ENCODE results near the gene RAP1A. TPM values are rescaled to one million over a fixed set of nuclear protein-coding genes. Genes with fewer than 3 reads are reported as not detected.
"Not testable (repeated sequence)": the region's sequence is repeated elsewhere in the genome, so short reads cannot be mapped to it uniquely, and the experiment has no call there.

RAP1A gene
- total RNA-seq, 1 experiment from 2014 or later = 13.2 TPM

GRCh38 chr1:111660204-111661150 lies 40.9 kb downstream of the RAP1A start:
- no peak for DNase-seq (ENCODE audit: extremely low read depth, low read depth)

- no peak for DNase-seq (ENCODE audit: extremely low read depth, low read depth)
These were observed 45.1 kb downstream of the RAP1A start for GRCh38 chr1:111664652-111665051.

DNA sequence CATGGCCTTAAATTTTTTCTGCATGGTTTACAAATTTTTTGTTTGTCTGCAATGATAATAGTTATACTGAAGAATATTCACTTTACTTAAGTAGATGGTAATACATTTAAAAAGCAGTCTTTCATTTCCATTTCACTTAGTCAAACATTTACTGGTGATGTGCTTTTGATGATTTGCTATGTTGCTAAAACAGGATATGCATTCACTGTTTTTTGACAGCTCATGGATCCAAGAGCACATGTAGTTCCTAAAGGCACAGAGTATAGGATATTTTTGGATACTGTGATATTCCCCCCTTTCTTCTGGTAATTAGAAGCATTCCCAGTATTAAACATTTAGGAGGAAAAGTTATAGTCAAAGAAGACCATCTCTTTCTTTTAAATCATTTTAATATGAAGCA lies 45.9 kb downstream of the RAP1A start:
- no peak for DNase-seq (ENCODE audit: extremely low read depth, low read depth)

GRCh38 chr1:111666828-111667227 lies 47.2 kb downstream of the RAP1A start:
- no peak for DNase-seq (ENCODE audit: extremely low read depth, low read depth)

GRCh38 chr1:111669268-111669667 lies 49.7 kb downstream of the RAP1A start:
- no peak for DNase-seq (ENCODE audit: extremely low read depth, low read depth)

GRCh38 chr1:111671852-111672251 lies 52.3 kb downstream of the RAP1A start:
- no peak for DNase-seq (ENCODE audit: extremely low read depth, low read depth)

DNA sequence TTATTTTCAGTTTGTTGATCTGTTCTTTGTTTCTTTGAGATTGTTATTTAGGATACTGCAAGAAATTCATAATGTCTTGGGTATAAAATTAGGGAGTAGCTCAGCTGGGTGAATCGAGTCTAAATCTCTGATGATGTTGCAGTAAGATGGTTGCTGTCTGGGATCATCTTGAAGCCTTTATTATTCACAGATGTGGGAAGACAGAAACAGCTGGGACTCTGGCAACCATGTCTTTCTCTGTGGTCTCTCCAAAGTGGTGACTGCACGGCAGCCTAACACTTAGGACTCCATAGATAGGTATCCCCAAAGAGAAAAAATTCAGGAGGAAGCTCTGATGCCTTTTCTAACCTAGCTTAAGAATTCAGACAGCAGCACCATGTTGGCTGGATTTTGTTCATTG lies 52.7 kb downstream of the RAP1A start:
- DNase-seq (ENCODE audit: extremely low read depth, low read depth) = no peak

DNA sequence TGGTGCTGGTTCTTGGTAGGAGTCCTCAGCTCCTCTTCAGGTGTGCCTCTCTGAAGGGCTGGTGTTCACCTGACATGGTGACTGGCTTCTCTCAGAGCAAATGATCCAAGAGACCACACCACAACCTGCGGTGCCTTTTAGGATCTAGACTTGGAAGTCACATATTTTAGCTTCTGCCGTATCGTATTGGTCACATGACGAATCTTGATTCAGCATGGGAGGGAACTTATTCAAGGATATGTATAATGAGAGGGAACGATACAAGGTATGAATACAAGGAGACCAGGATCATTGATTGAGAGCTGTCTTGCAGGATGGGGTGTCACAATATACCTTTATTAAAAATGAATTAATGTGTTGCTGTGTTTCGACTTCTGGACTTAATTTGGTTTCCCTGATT lies 58.0 kb downstream of the RAP1A start:
- DNase-seq (ENCODE audit: extremely low read depth, low read depth) = no peak

DNA sequence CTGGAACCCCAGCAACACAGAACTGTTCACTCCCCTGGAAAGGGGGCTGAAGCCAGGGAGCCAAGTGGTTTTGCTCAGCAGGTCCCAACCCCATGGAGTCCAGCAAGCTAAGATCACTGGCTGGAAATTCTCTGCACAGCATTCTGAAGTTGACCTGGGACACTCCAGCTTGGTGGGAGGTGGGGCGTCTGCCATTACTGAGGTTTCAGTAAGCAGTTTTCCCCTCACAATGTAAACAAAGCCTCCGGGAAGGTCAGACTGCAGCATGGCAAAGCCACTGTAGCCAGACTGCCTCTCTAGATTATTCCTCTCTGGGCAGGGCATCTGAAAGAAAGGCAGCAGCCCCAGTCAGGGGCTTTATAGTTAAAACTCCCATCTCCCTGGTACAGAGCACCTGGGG lies 60.0 kb downstream of the RAP1A start:
- no peak for DNase-seq (ENCODE audit: extremely low read depth, low read depth)

- DNase-seq (ENCODE audit: extremely low read depth, low read depth) = not testable (repeated sequence)
These were observed 60.7 kb downstream of the RAP1A start for GRCh38 chr1:111680212-111680800.

DNA sequence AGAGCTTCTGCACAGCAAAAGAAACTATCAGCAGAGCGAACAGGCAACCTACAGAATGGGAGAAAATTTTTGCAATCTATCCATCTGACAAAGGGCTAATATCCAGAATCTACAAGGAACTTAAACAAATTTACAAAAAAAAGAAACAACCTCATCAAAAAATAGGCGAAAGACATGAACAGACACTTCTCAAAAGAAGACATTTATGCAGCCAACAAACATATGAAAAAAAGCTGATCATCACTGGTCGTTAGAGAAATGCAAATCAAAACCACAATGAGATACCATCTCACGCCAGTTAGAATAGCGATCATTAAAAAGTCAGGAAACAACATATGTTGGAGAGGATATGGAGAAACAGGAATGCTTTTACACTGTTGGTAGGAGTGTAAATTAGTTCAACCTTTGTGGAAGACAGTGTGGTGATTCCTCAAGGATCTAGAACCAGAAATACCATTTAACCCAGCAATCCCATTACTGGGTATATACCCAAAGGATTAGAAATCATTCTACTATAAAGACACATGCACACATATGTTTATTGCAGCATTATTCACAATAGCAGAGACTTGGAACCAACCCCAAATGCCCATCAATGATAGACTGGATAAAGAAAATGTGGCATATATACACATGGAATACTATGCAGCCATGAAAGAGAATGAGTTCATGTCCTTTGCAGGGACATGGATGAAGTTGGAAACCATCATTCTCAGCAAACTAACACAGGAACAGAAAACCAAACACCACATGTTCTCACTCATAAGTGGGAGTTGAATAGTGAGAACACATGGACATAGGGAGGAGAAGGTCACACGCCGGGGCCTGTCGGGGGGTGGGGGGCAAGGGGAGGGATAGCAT lies 65.9 kb downstream of the RAP1A start:
- DNase-seq (ENCODE audit: extremely low read depth, low read depth) = not testable (repeated sequence)

DNA sequence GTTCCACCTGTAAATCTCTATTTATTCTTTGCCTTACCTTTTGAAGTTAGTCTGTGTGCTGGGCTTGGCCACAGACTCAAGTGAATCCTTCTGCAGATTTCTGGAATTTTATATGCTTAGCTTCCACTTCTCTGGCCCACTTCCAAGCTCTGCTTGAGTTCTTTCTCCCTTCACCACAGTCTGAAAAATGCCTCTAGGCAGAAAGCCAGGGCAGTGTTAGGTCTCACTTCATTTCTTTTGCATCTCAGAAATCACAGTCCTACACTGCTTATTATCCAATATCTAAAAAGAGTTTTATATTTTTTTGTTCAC lies 70.7 kb downstream of the RAP1A start:
- DNase-seq (ENCODE audit: extremely low read depth, low read depth) = no peak

- no peak for DNase-seq (ENCODE audit: extremely low read depth, low read depth)
These were observed 72.3 kb downstream of the RAP1A start for GRCh38 chr1:111691886-111692285.

DNA sequence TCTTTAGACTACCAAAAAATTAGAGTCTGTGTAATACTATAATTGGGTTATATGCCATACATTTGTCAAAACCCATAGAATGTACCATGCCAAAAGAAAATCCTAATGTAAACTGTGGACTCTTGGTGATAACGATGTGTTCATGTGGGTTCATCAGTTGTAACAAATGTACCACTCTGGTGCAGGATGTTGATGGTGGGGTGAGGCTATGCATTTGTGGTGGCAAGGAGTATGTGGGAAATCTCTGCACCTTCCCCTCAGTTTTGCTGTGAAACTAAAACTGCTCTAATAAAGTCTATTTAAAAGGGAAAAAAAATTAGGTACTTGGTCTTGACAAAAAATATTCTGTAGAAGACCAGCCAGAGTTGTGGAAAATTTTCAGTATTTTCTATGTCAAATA lies 76.2 kb downstream of the RAP1A start:
- DNase-seq (ENCODE audit: extremely low read depth, low read depth) = no peak

- DNase-seq (ENCODE audit: extremely low read depth, low read depth) = no peak
These were observed 76.7 kb downstream of the RAP1A start for GRCh38 chr1:111696330-111696729.

GRCh38 chr1:111699268-111699667 lies 79.7 kb downstream of the RAP1A start:
- no peak for DNase-seq (ENCODE audit: extremely low read depth, low read depth)

GRCh38 chr1:111702504-111703050 lies 83.0 kb downstream of the RAP1A start:
- no peak for DNase-seq (ENCODE audit: extremely low read depth, low read depth)

GRCh38 chr1:111704240-111704639 lies 84.7 kb downstream of the RAP1A start:
- no peak for DNase-seq (ENCODE audit: extremely low read depth, low read depth)

GRCh38 chr1:111704776-111705175 lies 85.2 kb downstream of the RAP1A start:
- no peak for DNase-seq (ENCODE audit: extremely low read depth, low read depth)

- DNase-seq (ENCODE audit: extremely low read depth, low read depth) = no peak
These were observed 86.3 kb downstream of the RAP1A start for GRCh38 chr1:111705841-111706240.

GRCh38 chr1:111706921-111707320 lies 87.3 kb downstream of the RAP1A start:
- DNase-seq (ENCODE audit: extremely low read depth, low read depth) = no peak

All from NCI-H460 (cell line).